ENCODE results near the gene SLC16A10. TPM values are rescaled to one million over a fixed set of nuclear protein-coding genes. Genes with fewer than 3 reads are reported as not detected.

SLC16A10 gene
- total and polyA plus RNA-seq, 2 of the 13 experiments (the other 11 are each of a cell fraction or from before 2014, with no cell fraction given): 8.2 to 20.1 TPM

DNA sequence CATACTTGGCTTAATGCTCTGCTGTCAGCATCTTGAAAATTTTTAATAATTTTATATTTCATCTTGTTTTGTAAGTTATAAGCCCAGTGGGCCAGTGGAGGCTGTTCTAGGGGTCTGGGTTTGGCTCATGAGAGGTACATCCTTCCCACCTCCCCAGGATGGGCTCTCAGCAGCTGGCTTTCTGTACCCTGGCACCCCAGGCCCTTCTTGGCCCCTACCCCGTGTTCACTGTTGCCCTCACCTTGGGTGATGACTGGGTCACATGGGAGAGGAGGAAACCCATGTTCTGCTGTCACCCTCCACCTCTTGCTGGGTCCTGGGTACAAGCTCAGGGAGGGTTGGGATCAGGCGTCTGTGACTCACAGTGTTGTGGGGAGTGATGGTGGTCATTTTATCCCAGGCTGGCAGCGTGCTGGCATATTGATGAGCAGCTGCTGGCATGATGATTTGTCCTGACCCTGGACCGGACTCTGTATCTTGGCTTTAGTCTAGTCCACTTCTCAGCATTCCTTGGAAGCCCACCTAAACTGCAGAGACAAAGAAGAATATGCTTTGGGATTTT, 34.6 kb downstream of the SLC16A10 start:
- no peak overlapping the region for H3K4me3 ChIP-seq (replicated peaks in 1 of 3; ENCODE audit: insufficient read depth in 1 of 3, low read depth in 2 of 3, low read length in 3 of 3)
- TF ChIP-seq AFF4 (CRISPR knock-in tag; IDR thresholded peaks at IDR 0.05): no peak
- no peak for TF ChIP-seq ZNF879 (CRISPR knock-in tag; IDR thresholded peaks at IDR 0.05)
- TF ChIP-seq ZNF10 (CRISPR knock-in tag; IDR thresholded peaks at IDR 0.05; ENCODE audit: borderline replicate concordance, low read depth): no peak
- no peak for TF ChIP-seq CENPX (CRISPR knock-in tag; IDR thresholded peaks at IDR 0.05)
- no peak for TF ChIP-seq HNF1B (CRISPR knock-in tag; IDR thresholded peaks at IDR 0.05)
- no peak for TF ChIP-seq ZNF746 (CRISPR knock-in tag; IDR thresholded peaks at IDR 0.05)

More for the DNA sequence above, 34.6 kb downstream of the SLC16A10 start:
- Histone ChIP-seq H2AFZ (ENCODE audit: low read length) (no peak overlapping the region), H3K9me3 (ENCODE audit: low read length) (no peaks in the 10 kb centered on the region), H3K27ac (ENCODE audit: extremely low read length, insufficient read depth, low read length) (no peak overlapping the region), H3K9ac (ENCODE audit: insufficient read depth, low read depth, low read length) (no peak overlapping the region), H3K4me2 (ENCODE audit: low read depth, low read length) (no peak overlapping the region), H3K4me1 (ENCODE audit: insufficient read depth, low read length) (peaks cover 34% of the 10 kb centered on the region), H4K20me1 (ENCODE audit: insufficient read depth, low read length) (no peaks in the 10 kb centered on the region), H3K79me2 (ENCODE audit: insufficient read depth, low read length) (no peaks in the 10 kb centered on the region), H3K36me3 (replicated peaks in 1 of 2; ENCODE audit: control insufficient read depth in 1 of 2, insufficient read depth in 2 of 2, low read length in 2 of 2) (no peaks in the 10 kb centered on the region), H3K27me3 (ENCODE audit: control insufficient read depth in 1 of 2, insufficient read depth in 2 of 2, low read length in 2 of 2) (no peaks in the 10 kb centered on the region)
- in situ Hi-C loops (cut with HindIII; ENCODE audit: extremely low pct_ligation_motif_present, low pct_unique_long_range_greater_than_20kb): no loop called here
- ChIA-PET CTCF (ENCODE audit: low intra/inter-chr PET ratio, low total read pairs) (no interaction called here), POLR2A (no interaction called here)
- 95% methylated on average over 4 of the region's 4 CpGs for WGBS (ENCODE audit: low lambda C conversion rate)
- ATAC-seq (no peak), FAIRE-seq (no peak), DNase-seq (ENCODE audit: low spot score) (no peak)
- no TSS peak for BruUV-seq (replicated peaks)
- intact Hi-C loops (cut with micrococcal nuclease; ENCODE audit: unreplicated experiment): no loop called here
